Measurements from ENCODE around the gene NLRP6.
"Not testable (repeated sequence)": the region's sequence is repeated elsewhere in the genome, so short reads cannot be mapped to it uniquely, and the experiment has no call there.

The NLRP6 gene

GRCh38 chr11:325796-326591 lies 47.8 kb downstream of the NLRP6 start:
- no peak for DNase-seq (ENCODE audit: low read depth)

- no peak for DNase-seq (ENCODE audit: low read depth)
Observed at GRCh38 chr11:326592-326841, 48.3 kb downstream of the NLRP6 start.

- no peak for DNase-seq (ENCODE audit: low read depth)
Observed at GRCh38 chr11:326842-327580, 48.8 kb downstream of the NLRP6 start.

- DNase-seq (ENCODE audit: low read depth): no peak
Observed at GRCh38 chr11:327581-327923, 49.3 kb downstream of the NLRP6 start.

GRCh38 chr11:328012-328411 lies 49.8 kb downstream of the NLRP6 start:
- no peak for DNase-seq (ENCODE audit: low read depth)

- not testable (repeated sequence) for DNase-seq (ENCODE audit: low read depth)
Observed at GRCh38 chr11:328516-329100, 50.4 kb downstream of the NLRP6 start.

- no peak for DNase-seq (ENCODE audit: low read depth)
Observed at GRCh38 chr11:329886-330253, 51.7 kb downstream of the NLRP6 start.

- no peak for DNase-seq (ENCODE audit: low read depth)
Observed at GRCh38 chr11:330307-330693, 52.1 kb downstream of the NLRP6 start.

GRCh38 chr11:330694-331357 lies 52.6 kb downstream of the NLRP6 start:
- no peak for DNase-seq (ENCODE audit: low read depth)

- no peak for DNase-seq (ENCODE audit: low read depth)
Observed at GRCh38 chr11:331358-332060, 53.3 kb downstream of the NLRP6 start.

GRCh38 chr11:332651-333480 lies 54.7 kb downstream of the NLRP6 start:
- no peak for DNase-seq (ENCODE audit: low read depth)

- DNase-seq (ENCODE audit: low read depth): not testable (repeated sequence)
Observed at GRCh38 chr11:333616-334263, 55.5 kb downstream of the NLRP6 start.

- no peak for DNase-seq (ENCODE audit: low read depth)
Observed at GRCh38 chr11:334264-334994, 56.2 kb downstream of the NLRP6 start.
